ENCODE measurements around the gene ZNF777. TPM values are rescaled to one million over a fixed set of nuclear protein-coding genes. Genes with fewer than 3 reads are reported as not detected.
A peak's percentile ranks its signal among the peaks of the same experiment; 100 is the strongest.

ZNF777 gene
- total RNA-seq, 1 experiment from 2014 or later = 15.6 TPM

DNA sequence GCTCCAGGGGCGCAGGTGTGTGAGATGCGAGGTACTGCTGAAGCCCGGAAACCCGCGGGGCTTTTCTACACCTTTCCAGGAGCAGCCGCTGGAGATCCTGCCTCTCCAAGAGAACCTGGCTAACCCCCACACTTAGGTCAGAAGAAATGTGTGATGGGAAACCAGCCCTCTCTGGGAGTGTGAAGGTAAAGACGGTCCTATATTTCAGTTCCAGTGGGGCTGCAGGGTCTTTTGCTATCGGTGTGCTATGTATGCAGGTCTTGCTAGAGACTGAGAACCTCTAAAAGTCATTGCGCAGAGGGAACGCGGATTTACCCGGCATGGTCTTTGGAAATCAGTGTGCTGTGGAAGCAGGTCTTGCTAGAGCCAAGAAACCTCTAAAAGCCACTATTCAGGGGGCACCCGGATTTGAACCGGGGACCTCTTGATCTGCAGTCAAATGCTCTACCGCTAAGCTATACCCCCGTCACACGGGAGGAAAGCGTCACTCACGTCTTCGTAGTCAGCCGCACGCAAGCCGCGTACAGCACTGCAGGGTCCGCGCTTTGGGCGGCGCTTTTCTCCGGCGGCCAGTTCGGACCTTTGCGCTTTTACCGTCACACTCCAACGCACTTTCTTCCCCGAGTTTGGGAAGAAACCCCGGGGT lies 46.0 kb downstream of the ZNF777 start:
- no peak overlapping the region for H4K8ac ChIP-seq (replicated peaks; ENCODE audit: insufficient read length, low read depth, low read length)
- H3K9ac ChIP-seq (ENCODE audit: extremely low read depth, insufficient read length, low read length) = no peak overlapping the region
- H3K56ac ChIP-seq (ENCODE audit: insufficient read length, low read depth, low read length) = no peak overlapping the region
- TF ChIP-seq, protein P1, sequence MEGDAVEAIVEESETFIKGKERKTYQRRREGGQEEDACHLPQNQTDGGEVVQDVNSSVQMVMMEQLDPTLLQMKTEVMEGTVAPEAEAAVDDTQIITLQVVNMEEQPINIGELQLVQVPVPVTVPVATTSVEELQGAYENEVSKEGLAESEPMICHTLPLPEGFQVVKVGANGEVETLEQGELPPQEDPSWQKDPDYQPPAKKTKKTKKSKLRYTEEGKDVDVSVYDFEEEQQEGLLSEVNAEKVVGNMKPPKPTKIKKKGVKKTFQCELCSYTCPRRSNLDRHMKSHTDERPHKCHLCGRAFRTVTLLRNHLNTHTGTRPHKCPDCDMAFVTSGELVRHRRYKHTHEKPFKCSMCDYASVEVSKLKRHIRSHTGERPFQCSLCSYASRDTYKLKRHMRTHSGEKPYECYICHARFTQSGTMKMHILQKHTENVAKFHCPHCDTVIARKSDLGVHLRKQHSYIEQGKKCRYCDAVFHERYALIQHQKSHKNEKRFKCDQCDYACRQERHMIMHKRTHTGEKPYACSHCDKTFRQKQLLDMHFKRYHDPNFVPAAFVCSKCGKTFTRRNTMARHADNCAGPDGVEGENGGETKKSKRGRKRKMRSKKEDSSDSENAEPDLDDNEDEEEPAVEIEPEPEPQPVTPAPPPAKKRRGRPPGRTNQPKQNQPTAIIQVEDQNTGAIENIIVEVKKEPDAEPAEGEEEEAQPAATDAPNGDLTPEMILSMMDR (conservative IDR thresholded peaks at IDR 0.05) = no peak
- H2BK120ac ChIP-seq (ENCODE audit: low read depth, low read length, poor library complexity, severe bottlenecking) = no peak overlapping the region
- peaks cover 6% of the 10 kb centered on the region for H3K23me2 ChIP-seq (ENCODE audit: insufficient read length, low read depth, low read length, poor library complexity, severe bottlenecking)
- peak overlapping the region; percentile 62 to 89 (median 82); a peak in 5 of 7 replicates for H3K27ac Mint-ChIP-seq
- H2BK15ac ChIP-seq (ENCODE audit: low read depth, low read length) = no peak overlapping the region; the same call in 1 of the 2 replicates
- H3K27me3 ChIP-seq (ENCODE audit: insufficient read depth, low read length) = no peaks in the 10 kb centered on the region
- peaks cover 3 to 6% of the 10 kb centered on the region in 2 experiments; a peak in 4 of 5 replicates for H3K9me3 Mint-ChIP-seq
- H3K4me1 Mint-ChIP-seq = peaks cover 11 to 13% of the 10 kb centered on the region in 2 experiments
- H2BK5ac ChIP-seq (ENCODE audit: insufficient read length, low read length) = no peak overlapping the region
- no peaks in the 10 kb centered on the region for H3K79me1 ChIP-seq (ENCODE audit: insufficient read depth, low read depth, low read length, poor library complexity, severe bottlenecking)
- H3K79me2 ChIP-seq (ENCODE audit: insufficient read depth, low read length) = no peaks in the 10 kb centered on the region; the same call in 1 of the 2 replicates
- DNase-seq = peak; percentile 93
- no peaks in the 10 kb centered on the region for H3K4me1 ChIP-seq (ENCODE audit: insufficient read depth, low read length)
- H3K14ac ChIP-seq (ENCODE audit: insufficient read depth, low read length) = peak overlapping the region; percentile 20; the same call in 1 of the 2 replicates
- H3K36me3 Mint-ChIP-seq (ENCODE audit: insufficient read depth in 1 of 3, low read depth in 3 of 3) = no peaks in the 10 kb centered on the region; a peak in 1 of 7 replicates
- peak overlapping the region; percentile 96 for H2AFZ ChIP-seq (ENCODE audit: low read length)
- no peaks in the 10 kb centered on the region for H4K20me1 ChIP-seq (ENCODE audit: control insufficient read depth, insufficient read depth, insufficient read length)
- H3K18ac ChIP-seq (ENCODE audit: insufficient read length, low read depth, low read length) = no peak overlapping the region
- H2BK20ac ChIP-seq (ENCODE audit: low read depth, low read length, poor library complexity, severe bottlenecking) = no peak overlapping the region
- H3K27ac ChIP-seq (ENCODE audit: insufficient read length, low read depth, low read length) = no peak overlapping the region
- peak overlapping the region; percentile 100 for H3K4me2 ChIP-seq (ENCODE audit: insufficient read depth, insufficient read length, low read length)
- no peaks in the 10 kb centered on the region for H3K9me3 ChIP-seq (ENCODE audit: control insufficient read depth, low read depth, low read length)
- no peak overlapping the region for H3K23ac ChIP-seq (ENCODE audit: insufficient read length, low read depth, low read length)
- no peak overlapping the region for H2BK12ac ChIP-seq (ENCODE audit: insufficient read length, low read depth, low read length)
- H3T11ph ChIP-seq (ENCODE audit: low read length) = no peak overlapping the region
- peaks cover 20% of the 10 kb centered on the region for H3K27me3 Mint-ChIP-seq (ENCODE audit: low read depth)
- no peak overlapping the region for H4K91ac ChIP-seq (ENCODE audit: insufficient read length, low read depth, low read length)
- WGBS (ENCODE audit: extremely low coverage, insufficient read length, low lambda C conversion rate) = no CpG with 5 or more reads among the region's 36 CpGs
- H3K4me3 Mint-ChIP-seq = peak overlapping the region; percentile 78 to 86
- no peak overlapping the region for H3K4ac ChIP-seq (ENCODE audit: low read depth, low read length)
- no peak overlapping the region for H4K5ac ChIP-seq (ENCODE audit: insufficient read length, low read depth, low read length)
- H2AK5ac ChIP-seq (ENCODE audit: insufficient read length, low read length) = no peak overlapping the region

Measured in H9 (cell line).